Activated CD8-positive, alpha-beta memory T cell treated with anti-CD3 and anti-CD28 coated beads, Interleukin-2, amount 50 U/mL, for 1 hour (primary cell): Measurements from ENCODE around the gene ACSF3.
A peak's percentile ranks its signal among the peaks of the same experiment; 100 is the strongest.

Experiments used
- DNase-seq: peaks from one replicate; pipeline ENCODE4 v3.0.0-alpha.2; 2020; ENCODE audit errors: extremely low read depth

Gene ACSF3

DNA sequence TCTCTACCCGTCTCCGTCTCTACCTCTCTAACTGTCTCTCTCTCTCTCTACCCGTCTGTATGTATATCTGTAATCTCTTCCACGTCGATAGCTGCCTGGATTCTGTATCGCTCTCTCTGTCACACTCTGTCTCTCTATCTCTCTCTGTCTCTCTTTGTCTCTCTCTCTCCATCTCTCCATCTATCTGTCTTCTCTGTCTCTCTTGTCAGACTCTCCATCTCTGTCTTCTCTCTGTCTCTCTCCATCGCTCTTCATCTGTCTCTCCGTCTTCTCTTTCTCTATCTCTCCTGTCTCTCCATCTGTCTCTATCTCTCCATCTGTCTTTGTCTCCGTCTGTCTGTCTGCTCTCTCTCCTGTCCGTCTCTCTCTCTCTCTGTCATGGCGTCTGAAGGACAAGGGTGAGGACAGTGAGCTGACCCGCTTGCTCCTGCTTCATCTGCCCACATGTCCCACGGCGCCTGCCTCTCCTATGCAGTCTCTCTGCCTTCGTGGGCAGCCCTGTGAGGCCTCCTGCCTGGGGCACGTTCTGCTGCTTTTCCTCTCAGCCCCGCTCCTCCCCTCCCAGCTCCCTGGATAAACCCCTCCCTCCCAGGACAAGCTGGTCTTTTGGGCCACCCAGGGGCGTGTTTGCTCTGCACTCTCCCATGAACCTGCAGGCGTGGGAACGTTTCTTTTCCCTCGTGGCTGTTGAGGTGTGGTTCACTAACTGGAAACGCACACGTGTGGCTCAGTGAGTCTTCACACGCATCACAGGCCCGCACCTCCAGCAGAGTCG lies 18.9 kb downstream of the ACSF3 start:
- no peak for DNase-seq

- DNase-seq: no peak
Observed at GRCh38 chr16:89113152-89113547, 19.5 kb downstream of the ACSF3 start.

GRCh38 chr16:89113661-89114060 lies 20.0 kb downstream of the ACSF3 start:
- DNase-seq: no peak

DNA sequence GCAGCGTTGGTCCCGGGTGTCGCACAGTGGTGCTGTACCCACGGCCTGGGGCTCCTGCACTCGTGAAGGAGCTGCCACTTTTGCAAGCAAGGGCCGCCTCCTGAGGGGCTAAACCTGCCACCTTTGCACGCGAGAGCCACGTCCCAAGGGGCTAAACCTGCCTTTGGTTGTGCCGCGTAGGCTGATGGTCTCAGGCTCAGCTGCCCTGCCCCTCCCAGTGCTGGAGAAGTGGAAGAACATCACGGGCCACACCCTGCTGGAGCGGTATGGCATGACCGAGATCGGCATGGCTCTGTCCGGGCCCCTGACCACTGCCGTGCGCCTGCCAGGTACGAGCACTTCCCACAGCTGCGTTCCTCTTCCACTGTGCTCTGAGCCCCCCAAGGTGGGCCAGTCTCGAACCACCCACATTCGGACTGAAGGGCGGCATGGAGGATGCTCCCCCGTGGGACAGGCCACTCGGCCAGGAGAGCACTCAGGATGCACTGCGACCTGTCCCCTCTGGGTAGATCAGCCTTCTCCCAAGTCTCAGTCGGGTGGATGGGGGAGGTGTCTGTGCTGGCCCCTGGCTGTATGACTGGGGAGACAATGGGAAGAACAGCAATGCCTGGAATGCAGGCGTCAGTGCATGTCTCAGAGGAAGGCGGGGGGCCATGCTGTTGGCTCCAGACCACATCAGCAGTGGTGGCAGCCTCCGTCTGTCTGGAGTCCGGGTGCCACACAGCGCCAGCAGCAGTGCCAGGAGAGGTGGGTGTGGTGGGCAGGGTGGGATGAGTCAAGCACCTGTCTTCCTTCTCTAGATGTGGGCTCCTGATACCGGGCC lies 20.7 kb downstream of the ACSF3 start:
- peak; percentile 33 for DNase-seq

- DNase-seq: peak; percentile 92
Observed at GRCh38 chr16:89115216-89115861, 21.7 kb downstream of the ACSF3 start.

DNA sequence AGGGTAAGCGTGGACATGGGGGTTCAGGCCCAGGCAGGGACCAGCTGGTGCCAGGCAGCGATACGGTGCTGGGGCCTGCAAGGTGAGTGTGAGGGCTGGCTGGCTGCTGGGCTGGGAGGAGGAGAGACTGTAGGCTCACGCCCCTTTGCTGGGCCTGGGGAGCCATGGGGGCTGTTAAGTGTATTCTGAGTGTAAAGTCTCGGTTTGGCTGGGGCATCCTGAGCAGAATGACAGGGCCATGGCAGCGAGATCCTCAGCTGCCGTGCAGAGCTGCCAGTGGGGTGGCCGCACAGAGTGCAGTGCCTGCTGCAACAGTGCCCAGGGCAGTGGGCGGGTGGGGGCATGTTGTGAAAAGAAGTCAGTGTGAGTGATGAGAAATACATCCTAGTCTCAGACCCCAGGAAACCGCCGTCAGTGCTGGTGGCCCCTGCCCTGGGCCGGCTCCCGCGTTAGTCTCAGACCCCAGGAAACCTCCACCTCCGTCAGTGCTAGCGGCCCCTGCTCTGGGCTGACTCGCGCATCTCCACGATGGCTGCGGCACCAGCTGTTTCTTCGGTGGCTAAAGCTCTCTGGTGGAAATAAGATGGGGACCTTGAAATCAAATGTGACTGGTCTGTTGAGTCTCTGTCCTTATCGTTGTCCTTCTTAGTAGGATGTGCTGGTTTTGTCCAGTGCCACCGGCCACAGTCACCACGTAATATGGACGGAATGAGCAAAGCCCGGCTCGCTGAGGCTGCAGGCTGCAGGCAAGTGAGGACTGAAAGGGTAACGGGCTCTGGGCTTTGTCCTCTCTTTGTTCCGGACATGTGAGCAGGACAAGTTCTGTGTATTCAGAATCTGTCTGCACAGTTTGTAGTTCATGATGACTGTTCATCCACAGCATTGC lies 22.9 kb downstream of the ACSF3 start:
- DNase-seq: no peak

- no peak for DNase-seq
Observed at GRCh38 chr16:89117227-89117974, 23.7 kb downstream of the ACSF3 start.

GRCh38 chr16:89117975-89118289 lies 24.3 kb downstream of the ACSF3 start:
- no peak for DNase-seq

DNA sequence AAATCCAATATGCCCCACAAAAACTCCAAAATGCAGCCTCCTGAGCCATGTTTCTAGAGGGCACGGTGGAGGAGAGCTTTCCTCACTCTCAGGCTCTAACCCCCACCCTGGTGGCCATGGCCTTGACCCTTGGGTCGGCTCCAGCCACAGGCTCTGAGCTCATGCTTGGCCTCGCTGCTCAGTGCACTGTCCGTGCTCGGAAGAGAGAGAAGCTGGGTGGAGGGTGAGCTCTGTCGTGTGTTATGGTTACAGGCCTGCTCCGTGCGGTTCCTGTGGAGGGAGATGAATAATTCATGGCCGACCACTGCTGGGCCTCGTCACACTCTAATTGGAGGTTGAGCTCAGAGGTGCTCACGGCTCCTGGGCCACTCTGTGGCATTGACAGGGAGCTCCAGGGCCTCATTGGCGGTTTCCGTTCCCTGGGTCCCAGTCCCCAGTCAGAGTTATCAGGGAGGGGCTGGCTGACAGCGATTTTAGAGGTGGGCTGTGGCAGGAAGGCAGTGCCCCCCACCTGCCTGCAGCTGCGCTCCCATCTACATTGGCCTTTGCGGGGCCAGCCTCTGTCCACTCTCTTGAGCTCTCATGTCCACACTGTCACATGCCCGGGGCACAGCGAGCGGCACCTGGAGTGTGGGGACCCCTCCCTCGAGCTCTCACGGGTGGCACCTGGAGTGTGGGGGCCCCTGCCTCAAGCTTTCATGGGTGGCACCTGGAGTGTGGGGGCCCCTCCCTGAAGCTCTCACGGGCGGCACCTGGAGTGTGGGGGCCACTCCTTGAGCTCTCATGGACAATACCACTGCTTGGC lies 24.9 kb downstream of the ACSF3 start:
- DNase-seq: no peak

- DNase-seq: no peak
Observed at GRCh38 chr16:89119166-89119621, 25.5 kb downstream of the ACSF3 start.

GRCh38 chr16:89119661-89120141 lies 26.0 kb downstream of the ACSF3 start:
- DNase-seq: no peak

DNA sequence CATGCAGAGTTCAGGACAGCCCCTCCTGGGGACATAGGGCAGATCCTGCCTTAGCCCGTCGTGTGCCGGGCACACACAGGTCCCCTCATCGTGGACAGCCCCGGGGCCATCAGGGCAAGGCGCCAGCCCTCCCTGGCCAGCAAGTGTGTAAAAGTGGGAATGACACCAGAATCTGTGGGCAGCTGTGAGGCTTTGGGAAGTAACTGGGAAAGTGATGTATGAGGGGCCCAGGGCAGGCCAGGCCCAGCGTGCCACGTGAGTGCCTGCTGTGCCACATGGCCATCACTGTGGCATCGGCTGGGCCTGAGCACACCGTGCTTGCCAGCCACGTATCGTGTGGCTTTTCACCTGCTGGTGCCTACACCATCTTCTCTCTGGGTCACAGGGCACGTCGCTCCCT lies 26.6 kb downstream of the ACSF3 start:
- DNase-seq: no peak

DNA sequence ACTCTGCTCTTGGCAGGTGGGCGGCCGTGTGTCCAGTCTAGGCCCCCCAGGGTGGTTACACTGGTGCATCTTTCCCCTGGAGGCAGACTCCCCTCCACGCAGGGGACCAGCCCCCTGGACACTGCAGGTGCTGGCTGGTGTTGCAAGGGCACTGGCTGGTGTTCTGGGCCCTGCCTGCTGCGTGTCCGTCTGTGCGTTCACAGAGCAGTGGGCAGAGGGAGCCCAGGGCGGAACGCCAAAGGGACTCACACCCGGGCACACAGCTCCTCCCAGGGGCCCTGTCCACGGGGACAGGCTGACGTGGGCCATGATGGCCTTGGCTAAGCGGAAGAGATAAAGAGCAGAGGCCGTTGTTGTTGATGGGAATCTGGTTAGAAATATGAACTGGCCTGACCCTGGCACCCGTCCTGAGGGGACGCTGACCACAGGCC lies 27.3 kb downstream of the ACSF3 start:
- DNase-seq: no peak

GRCh38 chr16:89121691-89122321 lies 28.2 kb downstream of the ACSF3 start:
- DNase-seq: no peak

DNA sequence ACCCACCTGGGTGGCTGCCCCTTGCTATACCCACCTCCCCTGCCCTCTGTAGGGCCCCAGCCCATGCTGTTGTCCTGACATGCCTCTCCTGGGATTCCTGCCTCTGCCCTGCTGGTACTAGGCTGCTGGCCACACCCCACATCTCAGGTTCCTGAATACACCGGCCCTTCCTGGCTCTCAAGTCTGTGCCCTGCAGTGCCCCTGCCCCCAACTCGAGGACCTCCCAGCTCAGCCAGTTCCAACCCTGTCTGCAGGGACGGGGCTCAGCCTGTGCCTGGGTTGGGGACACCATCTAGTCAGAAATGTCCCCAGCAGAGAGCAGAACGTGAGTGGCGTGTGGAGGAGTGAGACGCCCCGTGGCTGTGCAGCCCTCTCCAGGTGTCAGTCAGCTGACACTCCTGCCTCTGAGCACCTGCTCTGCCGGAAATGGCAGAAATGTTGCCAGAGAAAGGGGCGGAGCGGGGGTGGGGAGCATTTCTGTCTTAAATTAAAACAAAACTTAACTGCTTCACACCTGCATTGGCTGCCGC lies 28.7 kb downstream of the ACSF3 start:
- DNase-seq: peak; percentile 45

DNA sequence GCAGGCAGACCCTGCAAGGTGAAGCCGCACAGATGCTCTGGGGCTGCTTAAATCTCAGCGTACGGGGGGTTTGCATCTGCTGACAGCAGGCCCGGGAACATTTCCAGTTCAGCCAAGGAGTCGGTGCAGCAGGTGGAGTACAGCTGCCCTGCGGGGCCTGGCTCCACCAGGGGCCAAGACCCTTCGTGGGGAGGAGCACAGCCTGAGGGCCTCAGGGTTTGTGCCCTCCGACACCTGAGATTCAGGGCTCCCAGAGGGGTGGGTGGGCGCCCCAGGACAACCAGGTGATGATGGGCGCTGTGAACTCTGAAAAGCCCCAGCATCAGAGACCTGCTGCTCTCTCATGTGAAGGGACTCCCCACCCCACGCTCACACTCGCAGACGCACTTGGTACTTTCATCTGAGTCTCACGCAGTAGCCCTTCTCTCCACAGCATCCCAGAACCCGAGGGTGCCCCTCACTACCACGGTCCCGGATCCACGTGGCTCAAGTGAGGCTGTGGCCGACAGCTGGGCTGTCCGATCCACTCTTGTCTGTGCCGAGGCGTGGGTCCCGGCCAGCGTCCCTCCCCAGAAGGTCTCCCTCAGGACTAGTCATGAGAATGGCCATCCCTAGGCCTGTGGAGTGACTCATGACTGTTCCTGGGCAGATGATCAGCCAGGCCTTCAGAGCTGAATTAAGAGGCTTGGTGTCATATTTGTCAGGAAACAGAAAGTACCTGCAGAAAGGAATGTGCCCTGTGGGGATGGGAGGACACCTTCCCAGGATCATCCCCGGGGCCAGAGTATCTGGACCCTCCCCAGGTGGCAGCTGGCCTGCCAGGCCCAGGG lies 29.6 kb downstream of the ACSF3 start:
- no peak for DNase-seq

GRCh38 chr16:89123831-89124100 lies 30.1 kb downstream of the ACSF3 start:
- DNase-seq: no peak

- no peak for DNase-seq
Observed at GRCh38 chr16:89129378-89129777, 35.7 kb downstream of the ACSF3 start.

DNA sequence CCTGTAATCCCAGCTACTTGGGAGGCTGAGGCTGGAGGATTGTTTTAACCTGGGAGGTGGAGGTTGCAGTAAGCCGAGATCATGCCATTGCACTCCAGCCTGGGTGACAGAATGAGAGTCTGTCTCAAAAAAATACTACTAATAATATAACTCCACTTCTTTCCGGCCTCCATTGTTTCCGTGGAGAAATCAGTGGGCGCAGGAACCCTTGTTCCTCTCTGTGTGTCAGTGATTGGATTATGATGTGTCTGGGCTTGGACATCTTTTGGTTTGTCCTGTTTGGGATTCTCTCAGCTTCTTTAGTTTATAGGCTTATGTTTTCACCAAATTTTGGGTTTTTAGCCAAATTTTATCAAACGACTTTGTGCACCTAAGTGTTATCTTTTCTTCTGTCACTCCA lies 36.8 kb downstream of the ACSF3 start:
- no peak for DNase-seq
